GM12878 (cell line): ENCODE measurements around the gene NSUN7. TPM values are rescaled to one million over a fixed set of nuclear protein-coding genes. Genes with fewer than 3 reads are reported as not detected.

ENCODE experiments used
- ATAC-seq: fragments of 200-7000 bp; cut with Tn5 transposase; 3 replicates; pipeline ENCODE4 v1.9.1; 2020; ENCODE audit warnings: mild to moderate bottlenecking, moderate library complexity
- BruUV-seq: library from RNA; stranded (reverse); fragments of 400-500 nt; replicated peaks from 2 replicates; lab custom pipeline; 2021; lab: Mats Ljungman, UMichigan
- CTCF ChIA-PET: fragments of 300-600 bp; sonication (Branson Sonifier 250); formaldehyde crosslinking; extraction: SDS; loops from one replicate; lab custom pipeline; 2021; ENCODE audit warnings: inconsistent platforms; lab: Yijun Ruan, JAX
- POLR2A ChIA-PET: fragments of 350-600 bp; formaldehyde crosslinking; extraction: SDS; loops from one replicate; lab custom pipeline; 2021; ENCODE audit warnings: inconsistent platforms; lab: Charles Lee
- RAD21 ChIA-PET: fragments of 300-600 bp; sonication (Branson Sonifier 250); formaldehyde crosslinking; loops from one replicate; lab custom pipeline; 2023; ENCODE audit warnings: antibody characterized with exemption; ENCODE audit not compliant: unreplicated experiment; lab: Charles Lee
- SMC1A ChIA-PET: fragments of 300-600 bp; sonication (Branson Sonifier 250); formaldehyde crosslinking; loops from one replicate; lab custom pipeline; 2023; ENCODE audit not compliant: unreplicated experiment, uncharacterized antibody; lab: Charles Lee
- DNase-seq: peaks from one replicate; pipeline ENCODE4 v3.0.0-alpha.2; 2011; ENCODE audit warnings: low read depth, low spot score
- FAIRE-seq: peaks from 3 replicates; lab custom pipeline; 2011; peaks lifted over from hg19 to GRCh38; lab: Jason Lieb, UNC
- H2AFZ ChIP-seq: 2 replicates; pipeline ENCODE4 v1.6.0; 2011; ENCODE audit warnings: low read depth, low read length, control low read depth; ENCODE audit not compliant: control insufficient read depth
- H3K27ac ChIP-seq: 2 replicates; pipeline ENCODE4 v1.5.1; 2011; ENCODE audit warnings: control low read depth; ENCODE audit not compliant: control insufficient read depth, insufficient read depth
- H3K27me3 ChIP-seq, 2 experiments: replicated peaks in 1 of 2; 2 replicates each; pipeline versions ENCODE4 v1.6.0 to v1.6.1; 2011; ENCODE audit warnings: low read length in 1 of 2; ENCODE audit not compliant: control insufficient read depth in 2 of 2, insufficient read depth in 2 of 2
- H3K36me3 ChIP-seq, 2 experiments: 2 replicates each; pipeline ENCODE4 v1.5.1; 2011; ENCODE audit warnings: low read length in 1 of 2; ENCODE audit not compliant: control insufficient read depth in 2 of 2, insufficient read depth in 2 of 2
- H3K4me1 ChIP-seq: 2 replicates; pipeline ENCODE4 v1.6.1; 2011; ENCODE audit warnings: mild to moderate bottlenecking, low read length, moderate library complexity, mixed read lengths; ENCODE audit not compliant: control insufficient read depth, insufficient read depth
- H3K4me2 ChIP-seq: 2 replicates; pipeline ENCODE4 v1.6.0; 2011; ENCODE audit warnings: control low read depth; ENCODE audit not compliant: control insufficient read depth, insufficient read depth
- H3K4me3 ChIP-seq: fragments of 200-600 bp; sonication (generic); 2 replicates; pipeline ENCODE4 v1.5.1; 2016
- H3K79me2 ChIP-seq: 2 replicates; pipeline ENCODE4 v1.6.0; 2011; ENCODE audit warnings: low read length; ENCODE audit not compliant: control insufficient read depth, insufficient read depth
- H3K9ac ChIP-seq: 2 replicates; pipeline ENCODE4 v1.8.0; 2011; ENCODE audit warnings: low read length, control low read depth, mixed read lengths; ENCODE audit not compliant: control insufficient read depth, insufficient read depth
- H3K9me3 ChIP-seq: replicated peaks from 3 replicates; pipeline ENCODE4 v1.5.1; 2011; ENCODE audit warnings: mild to moderate bottlenecking, low read length; ENCODE audit not compliant: control insufficient read depth, insufficient read depth
- H4K20me1 ChIP-seq: 2 replicates; pipeline ENCODE4 v1.6.0; 2011; ENCODE audit not compliant: control insufficient read depth, insufficient read depth
- CBX5 ChIP-seq: sonication (generic); IDR thresholded peaks from 2 replicates; pipeline ENCODE4 v1.6.1; 2016; ENCODE audit warnings: low read depth, moderate library complexity, mild to moderate bottlenecking, inconsistent platforms
- CHD1 ChIP-seq: IDR thresholded peaks from 2 replicates; pipeline ENCODE4 v1.6.1; 2012; ENCODE audit warnings: low read depth, low read length, improper control_type of control experiment
- CREM ChIP-seq: IDR thresholded peaks from 2 replicates; pipeline ENCODE4 v1.6.1; 2014; ENCODE audit warnings: antibody characterized with exemption, low read depth
- NFXL1 ChIP-seq: fragments of 450-650 bp; IDR thresholded peaks from 2 replicates; pipeline ENCODE4 v1.6.1; 2017; ENCODE audit warnings: antibody characterized with exemption, mild to moderate bottlenecking, borderline replicate concordance
- POLR2AphosphoS2 ChIP-seq: IDR thresholded peaks from 2 replicates; pipeline ENCODE4 v1.6.1; 2011; ENCODE audit warnings: low read depth, mild to moderate bottlenecking, low read length, improper control_type of control experiment, moderate library complexity
- POLR2AphosphoS5 ChIP-seq: IDR thresholded peaks from 2 replicates; pipeline ENCODE4 v1.6.1; 2011; ENCODE audit warnings: mild to moderate bottlenecking, low read length, inconsistent platforms
- POU2F2 ChIP-seq: IDR thresholded peaks from 3 replicates; pipeline ENCODE4 v1.6.1; 2011; ENCODE audit warnings: low read depth, mild to moderate bottlenecking, low read length, borderline replicate concordance
- RFX5 ChIP-seq: IDR thresholded peaks from 2 replicates; pipeline ENCODE4 v1.6.1; 2011; ENCODE audit warnings: low read depth, low read length, improper control_type of control experiment
- YY1 ChIP-seq: IDR thresholded peaks from 2 replicates; pipeline ENCODE4 v1.6.1; 2011; ENCODE audit warnings: low read depth, mild to moderate bottlenecking, low read length
- ZBED1 ChIP-seq: IDR thresholded peaks from 2 replicates; pipeline ENCODE4 v1.6.1; 2016; ENCODE audit warnings: borderline replicate concordance
- ZNF217 ChIP-seq: fragments of 450-650 bp; IDR thresholded peaks from 2 replicates; pipeline ENCODE4 v1.6.1; 2017; ENCODE audit warnings: antibody characterized with exemption, mild to moderate bottlenecking
- WGBS: methylation state at CpG from one replicate; pipeline ENCODE4 v1.1.6; 2016; ENCODE audit warnings: low lambda C conversion rate; ENCODE audit not compliant: insufficient replicate concordance, insufficient coverage; ENCODE audit errors: missing lambda C conversion rate; 5-methylcytosine and 5-hydroxymethylcytosine counted together
- in situ Hi-C: fragments of 300-500 bp; cut with MboI; formaldehyde crosslinking; loops from 9 replicates; pipeline ENCODE4 v1.14.3; 2018; ENCODE audit warnings: mixed read lengths
- intact Hi-C: fragments of 100-400 bp; cut with micrococcal nuclease; formaldehyde crosslinking; loops from one replicate; pipeline ENCODE4 v1.14.2; 2022; ENCODE audit not compliant: unreplicated experiment
- polyA plus RNA-seq, 11 experiments: library from polyadenylated mRNA; depleted of rRNA in 4 of 11; unstranded in 6 of 11; stranded (reverse) in 5 of 11; fragments of >200 nt; fragmentation: Nextera tagmentation in 4 of 11; fragmentation: Illumina TruSeq in 1 of 11; extraction: Ambion mirVana in 4 of 11; extraction: Trizol in 1 of 11; gene quantifications; 1 replicate in 1 of 11; 2 replicates in 10 of 11; pipeline versions ENCODE4 v1.2.1 to v1.2.3, GENCODE V29; 2011 to 2016; ENCODE audit warnings: inconsistent platforms in 2 of 11, missing spikeins in 2 of 11, low read depth in 1 of 11
- total RNA-seq, 4 experiments: library from RNA; depleted of rRNA in 3 of 4; stranded (reverse); fragments of >200 nt in 3 of 4; fragmentation: Illumina TruSeq in 1 of 4; extraction: Trizol in 1 of 4; gene quantifications; 2 replicates each; pipeline versions ENCODE4 v1.2.1 to v1.2.3, GENCODE V29; 2013 to 2021

Gene NSUN7
- total and polyA plus RNA-seq, 10 of the 15 experiments (the other 5 are each of a cell fraction or from before 2014, with no cell fraction given): 0.02 to 0.21 (median 0.15) TPM; not detected in 3

DNA sequence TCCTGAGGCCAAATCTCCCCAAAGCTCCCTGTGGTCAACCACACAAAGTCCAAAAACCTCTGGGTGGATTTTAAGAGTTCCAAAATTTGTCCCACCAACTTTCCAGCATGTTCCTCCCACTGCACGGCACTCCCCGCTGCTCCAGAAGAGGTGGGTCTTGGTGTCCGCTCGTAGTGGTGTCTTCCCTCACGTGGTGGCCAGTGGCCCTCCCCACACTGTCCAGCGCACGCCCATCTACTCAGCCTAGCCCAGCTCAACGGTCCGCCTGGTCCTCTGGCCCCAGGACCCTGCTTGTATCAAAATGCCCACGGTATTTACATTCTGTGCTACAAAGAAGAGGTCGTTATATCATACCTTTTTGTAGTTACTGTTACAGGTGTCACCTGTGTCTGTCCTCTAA lies 83.5 kb downstream of the NSUN7 start:
- Histone ChIP-seq H3K79me2 (no peaks in the 10 kb centered on the region), H3K4me1 (no peaks in the 10 kb centered on the region), H3K27ac (no peak overlapping the region), H2AFZ (no peak overlapping the region), H3K9ac (no peak overlapping the region), H3K4me2 (no peak overlapping the region), H3K27me3 (no peaks in the 10 kb centered on the region), H3K4me3 (no peak overlapping the region), H3K36me3 (peaks cover 2% of the 10 kb centered on the region in 2 experiments; a peak in 2 of 4 replicates)
- in situ Hi-C loops (no loop called here), intact Hi-C loops (no loop called here)
- BruUV-seq: no TSS peak
- SMC1A ChIA-PET: interaction anchor here (1.9 kb wide), 1 partner anchor 97 kb away, joined by 4 read pairs; no protein-coding TSS in a partner anchor
- DNase-seq (no peak), FAIRE-seq (no peak)
- WGBS: 85% methylated on average over 11 of the region's 11 CpGs
- no peak for TF ChIP-seq CHD1
- TF ChIP-seq RFX5: no peak
- TF ChIP-seq, all 136 proteins: peak for 0
- Histone ChIP-seq H4K20me1 (no peaks in the 10 kb centered on the region), H3K9me3 (peaks cover 2% of the 10 kb centered on the region; the same call in 2 of the 3 replicates)
- ChIA-PET RAD21 (no interaction called here), POLR2A (interaction anchor here (0.5 to 0.6 kb wide), 2 partner anchors 68 to 249 kb away, joined by 3 read pairs; no protein-coding TSS in a partner anchor), CTCF (no interaction called here)
- ATAC-seq: no peak

DNA sequence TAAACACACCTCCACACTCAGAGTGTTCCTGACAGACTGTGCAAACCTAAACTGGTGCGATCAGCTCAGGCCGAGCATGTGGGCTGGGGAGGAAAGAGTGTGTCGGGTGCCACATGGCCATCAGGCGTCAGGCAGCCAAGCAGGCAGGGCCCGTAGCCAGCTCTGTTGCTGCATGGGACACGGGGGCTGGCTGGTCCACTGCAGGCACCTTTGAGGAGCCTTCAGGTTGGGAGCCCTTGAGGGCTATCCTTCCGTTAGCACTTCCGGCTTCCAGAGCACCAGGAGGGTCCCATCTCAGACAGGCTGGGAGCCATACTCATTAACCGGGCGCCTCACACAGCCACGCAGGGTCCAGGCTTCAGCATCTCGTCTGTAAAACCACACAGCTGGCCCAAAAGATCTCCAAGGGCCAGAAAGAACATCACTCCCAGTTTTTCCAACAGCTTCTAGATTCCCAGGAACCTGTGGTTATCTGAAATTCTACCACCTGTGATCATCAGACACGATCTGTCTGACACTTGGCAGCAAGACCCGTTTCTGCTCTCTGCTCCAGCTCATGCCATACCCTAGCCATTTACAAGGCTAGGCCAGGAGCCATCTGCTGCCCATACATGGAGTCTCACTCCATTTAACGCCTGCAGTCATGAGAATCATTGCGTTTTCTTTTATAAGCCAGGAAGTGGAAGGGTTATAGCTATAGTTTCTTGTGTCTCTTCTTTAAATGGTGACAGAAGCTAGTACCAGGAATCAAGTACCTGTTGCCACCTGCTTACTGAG lies 87.5 kb downstream of the NSUN7 start:
- in situ Hi-C loops: no loop called here
- Histone ChIP-seq H3K36me3 (no peaks in the 10 kb centered on the region; a peak in 1 of 4 replicates), H3K79me2 (no peaks in the 10 kb centered on the region), H2AFZ (no peak overlapping the region), H3K4me1 (peaks cover 15% of the 10 kb centered on the region), H3K4me3 (no peak overlapping the region), H3K4me2 (no peak overlapping the region), H4K20me1 (no peaks in the 10 kb centered on the region), H3K9me3 (no peaks in the 10 kb centered on the region), H3K27me3 (no peaks in the 10 kb centered on the region), H3K27ac (no peak overlapping the region), H3K9ac (no peak overlapping the region)
- POLR2A ChIA-PET: interaction anchor here (0.6 kb wide), 1 partner anchor 111 kb away, joined by 4 read pairs; no protein-coding TSS in a partner anchor
- ATAC-seq (no peak), DNase-seq (no peak), FAIRE-seq (no peak)
- no TSS peak for BruUV-seq
- CTCF ChIA-PET: interaction anchor here (0.9 to 1.4 kb wide), 3 partner anchors 76 to 102 kb away, joined by 3 read pairs; no protein-coding TSS in a partner anchor
- 85% methylated on average over 16 of the region's 16 CpGs for WGBS
- RAD21 ChIA-PET: interaction anchor here (0.8 to 1.0 kb wide), 2 partner anchors 100 to 101 kb away, joined by 3 read pairs; no protein-coding TSS in a partner anchor
- intact Hi-C loops: no loop called here
- TF ChIP-seq CREM (no peak), POU2F2 (no peak), ZBED1 (no peak), POLR2AphosphoS2 (no peak), POLR2AphosphoS5 (no peak), ZNF217 (no peak), NFXL1 (no peak), YY1 (no peak), CBX5 (no peak)
- SMC1A ChIA-PET: interaction anchor here (1.5 kb wide), 1 partner anchor 101 kb away, joined by 7 read pairs; no protein-coding TSS in a partner anchor
